ENCODE results near the gene SPEM1. TPM values are rescaled to one million over a fixed set of nuclear protein-coding genes. Genes with fewer than 3 reads are reported as not detected.

SPEM1 gene
- total and polyA plus RNA-seq, 7 donors, result 0.06 TPM; not detected in 6

DNA sequence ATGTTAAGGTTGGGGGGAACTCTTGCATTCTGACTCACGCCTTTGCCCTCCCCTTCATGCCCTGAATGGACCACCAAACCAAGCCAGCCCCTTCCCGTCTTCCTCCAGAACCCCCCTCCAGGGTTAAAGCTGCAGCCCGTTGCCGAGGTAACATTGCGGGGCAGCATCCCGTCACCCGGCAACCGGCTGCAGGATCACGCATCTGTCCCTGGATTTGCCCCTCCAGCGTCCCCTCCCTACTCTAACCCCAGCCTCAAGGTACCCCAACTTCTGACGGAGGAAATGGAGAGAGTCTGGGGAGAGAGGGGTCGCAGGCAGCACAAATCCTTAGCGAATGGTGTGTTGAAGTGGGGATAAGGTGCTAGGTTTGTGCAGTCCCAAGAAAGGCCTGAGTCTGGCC lies 13.0 kb upstream of the SPEM1 start:
- Histone ChIP-seq H3K9me3 (no peaks in the 10 kb centered on the region), H3K27ac (no peak overlapping the region), H3K4me1 (peaks cover 9% of the 10 kb centered on the region), H3K36me3 (ENCODE audit: insufficient read depth in 1 of 2, low read depth in 1 of 2) (peaks cover 0 to 3% of the 10 kb centered on the region in 2 donors), H3K4me3 (no peak overlapping the region), H3K27me3 (ENCODE audit: insufficient read depth in 3 of 3, low read length in 2 of 3) (no peaks in the 10 kb centered on the region)
- DNase-seq, result no peak
- WGBS, 3 donors, result 77 to 86% (median 85%) methylated on average over 13 of the region's 13 CpGs
- TF ChIP-seq, protein P1, sequence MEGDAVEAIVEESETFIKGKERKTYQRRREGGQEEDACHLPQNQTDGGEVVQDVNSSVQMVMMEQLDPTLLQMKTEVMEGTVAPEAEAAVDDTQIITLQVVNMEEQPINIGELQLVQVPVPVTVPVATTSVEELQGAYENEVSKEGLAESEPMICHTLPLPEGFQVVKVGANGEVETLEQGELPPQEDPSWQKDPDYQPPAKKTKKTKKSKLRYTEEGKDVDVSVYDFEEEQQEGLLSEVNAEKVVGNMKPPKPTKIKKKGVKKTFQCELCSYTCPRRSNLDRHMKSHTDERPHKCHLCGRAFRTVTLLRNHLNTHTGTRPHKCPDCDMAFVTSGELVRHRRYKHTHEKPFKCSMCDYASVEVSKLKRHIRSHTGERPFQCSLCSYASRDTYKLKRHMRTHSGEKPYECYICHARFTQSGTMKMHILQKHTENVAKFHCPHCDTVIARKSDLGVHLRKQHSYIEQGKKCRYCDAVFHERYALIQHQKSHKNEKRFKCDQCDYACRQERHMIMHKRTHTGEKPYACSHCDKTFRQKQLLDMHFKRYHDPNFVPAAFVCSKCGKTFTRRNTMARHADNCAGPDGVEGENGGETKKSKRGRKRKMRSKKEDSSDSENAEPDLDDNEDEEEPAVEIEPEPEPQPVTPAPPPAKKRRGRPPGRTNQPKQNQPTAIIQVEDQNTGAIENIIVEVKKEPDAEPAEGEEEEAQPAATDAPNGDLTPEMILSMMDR (IDR thresholded peaks at IDR 0.05), result no peak
- intact Hi-C loops (cut with DNase I), result no loop called here
- no peak for ATAC-seq

DNA sequence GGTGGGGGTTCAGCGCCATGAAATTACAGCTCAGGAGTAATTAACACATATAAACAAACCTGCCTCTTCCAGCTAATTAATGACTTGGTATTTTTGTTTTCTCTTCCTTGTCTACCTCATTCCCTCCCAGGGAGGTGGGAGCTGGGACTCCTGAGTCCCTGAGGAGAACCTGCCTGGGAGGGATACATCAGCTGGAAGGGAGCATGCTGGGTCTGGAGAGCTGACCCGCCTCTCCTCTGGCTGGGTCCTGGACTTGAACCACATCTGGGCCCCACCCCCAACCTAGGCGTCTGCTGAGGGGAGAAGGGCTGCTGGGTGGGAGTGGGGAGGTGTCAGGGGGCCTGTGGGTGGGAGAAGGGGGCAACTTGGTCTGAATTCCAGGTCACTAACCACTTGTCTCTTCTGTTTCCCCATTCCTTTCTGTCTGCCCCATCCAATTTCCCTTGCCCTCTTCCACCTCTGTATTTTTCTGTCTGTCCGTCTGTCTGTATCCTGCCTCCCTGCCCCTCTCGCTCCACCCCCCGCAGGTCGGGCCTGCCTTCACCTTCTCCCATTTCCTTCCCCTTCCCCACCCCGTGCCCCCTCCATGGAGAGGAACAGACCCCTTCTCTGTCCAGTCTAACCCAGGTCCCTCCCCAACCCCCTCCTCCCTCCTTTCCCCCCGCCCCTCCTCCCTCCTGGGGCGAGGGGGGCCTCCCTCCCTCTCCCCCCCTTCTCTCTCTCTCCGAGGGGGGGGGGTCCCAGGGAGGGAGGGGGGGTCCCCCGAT lies 12.5 kb upstream of the SPEM1 start, which contains the start of gene NLGN2:
NLGN2 (plus strand) TSS at position 361 of the 767 bp plus-strand sequence. CDS start 411 bp downstream, outside the sequence.
- TF ChIP-seq, protein P1 (IDR thresholded peaks at IDR 0.05), result no peak
- Histone ChIP-seq H3K36me3 (ENCODE audit: insufficient read depth in 1 of 2, low read depth in 1 of 2) (no peaks in the 10 kb centered on the region), H3K9me3 (no peaks in the 10 kb centered on the region), H3K27ac (no peak within 1 kb of the TSS), H3K4me1 (peaks cover 5% of the 10 kb centered on the region), H3K27me3 (ENCODE audit: insufficient read depth in 3 of 3, low read length in 2 of 3) (no peaks in the 10 kb centered on the region), H3K4me3 (no peak within 1 kb of the TSS)
- ATAC-seq (no peak), DNase-seq (no peak)
- intact Hi-C loops (cut with DNase I), result no loop called here
- 62 to 76% (median 68%) methylated on average over 8 to 11 of the region's 12 CpGs for WGBS, 3 donors

DNA sequence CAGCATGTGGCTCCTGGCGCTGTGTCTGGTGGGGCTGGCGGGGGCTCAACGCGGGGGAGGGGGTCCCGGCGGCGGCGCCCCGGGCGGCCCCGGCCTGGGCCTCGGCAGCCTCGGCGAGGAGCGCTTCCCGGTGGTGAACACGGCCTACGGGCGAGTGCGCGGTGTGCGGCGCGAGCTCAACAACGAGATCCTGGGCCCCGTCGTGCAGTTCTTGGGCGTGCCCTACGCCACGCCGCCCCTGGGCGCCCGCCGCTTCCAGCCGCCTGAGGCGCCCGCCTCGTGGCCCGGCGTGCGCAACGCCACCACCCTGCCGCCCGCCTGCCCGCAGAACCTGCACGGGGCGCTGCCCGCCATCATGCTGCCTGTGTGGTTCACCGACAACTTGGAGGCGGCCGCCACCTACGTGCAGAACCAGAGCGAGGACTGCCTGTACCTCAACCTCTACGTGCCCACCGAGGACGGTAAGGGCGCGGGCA lies 11.8 kb upstream of the SPEM1 start:
- DNase-seq, result no peak
- Histone ChIP-seq H3K9me3 (no peaks in the 10 kb centered on the region), H3K4me3 (no peak overlapping the region), H3K27me3 (ENCODE audit: insufficient read depth in 3 of 3, low read length in 2 of 3) (no peaks in the 10 kb centered on the region), H3K4me1 (no peaks in the 10 kb centered on the region), H3K27ac (no peak overlapping the region), H3K36me3 (ENCODE audit: insufficient read depth in 1 of 2, low read depth in 1 of 2) (no peaks in the 10 kb centered on the region)
- intact Hi-C loops (cut with DNase I), result no loop called here
- WGBS, 3 donors, result 80 to 89% (median 80%) methylated on average over 41 to 58 of the region's 58 CpGs
- TF ChIP-seq, protein P1 (IDR thresholded peaks at IDR 0.05), result no peak
- no peak for ATAC-seq

DNA sequence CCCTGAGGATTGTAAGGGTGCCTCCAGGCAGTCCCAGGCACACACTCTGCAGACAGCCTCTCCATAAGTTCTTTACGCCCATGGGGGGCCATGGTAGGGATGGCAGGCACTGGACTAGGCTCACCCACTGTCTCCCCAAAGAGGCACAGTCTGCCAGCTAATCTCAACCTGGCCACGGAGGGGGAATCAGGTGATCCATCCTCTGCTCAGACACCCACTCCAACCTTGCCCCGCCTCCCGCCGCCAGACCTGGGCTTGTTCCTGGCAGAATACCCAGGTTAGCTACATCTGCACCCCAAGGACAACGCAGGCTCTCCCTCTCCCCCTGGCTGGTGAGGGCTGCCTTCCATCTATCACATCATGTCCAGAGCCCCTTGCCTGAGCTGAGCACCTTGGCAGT lies 11.3 kb upstream of the SPEM1 start:
- ATAC-seq (no peak), DNase-seq (no peak)
- no peak overlapping the region for H3K27ac ChIP-seq
- H3K9me3 ChIP-seq, result no peaks in the 10 kb centered on the region
- H3K4me3 ChIP-seq, result no peak overlapping the region
- no peaks in the 10 kb centered on the region for H3K27me3 ChIP-seq (ENCODE audit: insufficient read depth in 3 of 3, low read length in 2 of 3)
- TF ChIP-seq, protein P1 (IDR thresholded peaks at IDR 0.05), result no peak
- WGBS, 3 donors, result 74 to 86% (median 86%) methylated on average over 5 to 6 of the region's 6 CpGs
- intact Hi-C loops (cut with DNase I), result no loop called here
- H3K36me3 ChIP-seq (ENCODE audit: insufficient read depth in 1 of 2, low read depth in 1 of 2), result no peaks in the 10 kb centered on the region
- H3K4me1 ChIP-seq, result no peaks in the 10 kb centered on the region
